Mesothelial cell of epicardium (in vitro differentiated cells): Measurements from ENCODE around the gene SLC49A4. TPM values are rescaled to one million over a fixed set of nuclear protein-coding genes. Genes with fewer than 3 reads are reported as not detected.

Source experiments
- DNase-seq, 2 experiments: peaks; one replicate each; pipeline ENCODE4 v3.0.0; 2021; ENCODE audit warnings: low spot score in 2 of 2; ENCODE audit not compliant: unreplicated experiment in 2 of 2
- H3K27ac Mint-ChIP-seq: 2 replicates; pipeline ENCODE4 v1.8.0; 2021; ENCODE audit warnings: mixed read lengths
- H3K27me3 Mint-ChIP-seq: 2 replicates; pipeline ENCODE4 v1.8.0; 2021; ENCODE audit warnings: low read depth, mixed read lengths
- H3K36me3 Mint-ChIP-seq: 2 replicates; pipeline ENCODE4 v1.8.0; 2021; ENCODE audit warnings: mixed read lengths
- H3K4me1 Mint-ChIP-seq: 2 replicates; pipeline ENCODE4 v1.8.0; 2021; ENCODE audit warnings: mixed read lengths
- H3K4me3 Mint-ChIP-seq: 2 replicates; pipeline ENCODE4 v1.8.0; 2021; ENCODE audit warnings: mild to moderate bottlenecking, moderate library complexity, mixed read lengths
- H3K9me3 Mint-ChIP-seq: 2 replicates; pipeline ENCODE4 v1.8.0; 2021; ENCODE audit warnings: mixed read lengths
- total RNA-seq: library from RNA; stranded (reverse); gene quantifications from 3 replicates; pipeline ENCODE4 v1.2.1, GENCODE V29; 2021
- TF ChIP-seq, protein P1 (sequence below): fragments of 200-600 bp; sonication (generic); IDR thresholded peaks from one replicate; pipeline ENCODE4 v1.5.0; 2021; ENCODE audit warnings: antibody characterized with exemption; ENCODE audit not compliant: unreplicated experiment

Gene SLC49A4
- total RNA-seq, 1 donor from 2014 or later: 18.1 TPM

DNA sequence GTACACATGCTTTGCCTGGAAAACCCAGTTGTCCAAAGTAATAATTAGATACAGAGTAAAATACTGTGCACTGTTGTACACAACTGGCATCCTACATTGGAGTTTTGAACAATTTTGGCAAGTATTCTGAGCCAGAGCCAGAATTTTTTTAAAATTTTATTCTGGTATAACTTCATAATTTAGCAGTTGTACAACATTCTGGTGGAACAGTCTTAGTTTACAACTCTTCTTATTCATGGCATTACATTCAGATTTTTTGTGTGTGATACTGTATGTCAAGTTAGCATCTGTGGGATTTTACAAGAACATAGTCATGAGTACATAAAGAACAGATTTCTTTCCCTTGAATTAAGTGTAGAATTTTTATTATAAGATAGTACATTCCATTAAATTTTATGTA, 67.5 kb downstream of the SLC49A4 start:
- peaks cover 7% of the 10 kb centered on the region for H3K4me1 Mint-ChIP-seq
- DNase-seq: no peak
- no peak overlapping the region for H3K4me3 Mint-ChIP-seq
- H3K36me3 Mint-ChIP-seq: peaks cover 11% of the 10 kb centered on the region
- H3K9me3 Mint-ChIP-seq: no peaks in the 10 kb centered on the region
- no peaks in the 10 kb centered on the region for H3K27me3 Mint-ChIP-seq
- TF ChIP-seq, protein P1, sequence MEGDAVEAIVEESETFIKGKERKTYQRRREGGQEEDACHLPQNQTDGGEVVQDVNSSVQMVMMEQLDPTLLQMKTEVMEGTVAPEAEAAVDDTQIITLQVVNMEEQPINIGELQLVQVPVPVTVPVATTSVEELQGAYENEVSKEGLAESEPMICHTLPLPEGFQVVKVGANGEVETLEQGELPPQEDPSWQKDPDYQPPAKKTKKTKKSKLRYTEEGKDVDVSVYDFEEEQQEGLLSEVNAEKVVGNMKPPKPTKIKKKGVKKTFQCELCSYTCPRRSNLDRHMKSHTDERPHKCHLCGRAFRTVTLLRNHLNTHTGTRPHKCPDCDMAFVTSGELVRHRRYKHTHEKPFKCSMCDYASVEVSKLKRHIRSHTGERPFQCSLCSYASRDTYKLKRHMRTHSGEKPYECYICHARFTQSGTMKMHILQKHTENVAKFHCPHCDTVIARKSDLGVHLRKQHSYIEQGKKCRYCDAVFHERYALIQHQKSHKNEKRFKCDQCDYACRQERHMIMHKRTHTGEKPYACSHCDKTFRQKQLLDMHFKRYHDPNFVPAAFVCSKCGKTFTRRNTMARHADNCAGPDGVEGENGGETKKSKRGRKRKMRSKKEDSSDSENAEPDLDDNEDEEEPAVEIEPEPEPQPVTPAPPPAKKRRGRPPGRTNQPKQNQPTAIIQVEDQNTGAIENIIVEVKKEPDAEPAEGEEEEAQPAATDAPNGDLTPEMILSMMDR: no peak
- no peak overlapping the region for H3K27ac Mint-ChIP-seq

DNA sequence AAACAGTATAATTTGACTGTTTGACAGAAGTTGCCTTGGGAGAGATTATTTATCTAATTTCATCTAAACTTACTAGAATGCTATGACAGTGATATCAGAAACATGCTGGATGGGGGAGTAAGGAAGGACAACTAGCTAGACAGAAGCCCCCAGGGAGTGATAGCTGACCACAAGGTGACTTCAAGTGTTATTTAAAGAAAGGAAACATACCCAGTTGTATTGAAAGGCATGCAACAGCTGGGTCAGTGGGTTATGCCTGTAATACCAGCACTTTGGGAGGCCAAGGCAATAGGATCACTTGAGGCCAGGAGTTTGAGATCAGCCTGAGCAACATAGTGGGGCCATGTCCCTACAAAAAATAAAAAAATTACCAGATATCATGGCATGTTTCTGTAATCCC, 69.6 kb downstream of the SLC49A4 start:
- H3K36me3 Mint-ChIP-seq: peaks cover 13% of the 10 kb centered on the region
- peaks cover 7% of the 10 kb centered on the region for H3K4me1 Mint-ChIP-seq
- peak overlapping the region; percentile 17 for H3K27ac Mint-ChIP-seq
- H3K4me3 Mint-ChIP-seq: no peak overlapping the region
- DNase-seq: no peak
- TF ChIP-seq, protein P1: no peak
- H3K9me3 Mint-ChIP-seq: no peaks in the 10 kb centered on the region
- H3K27me3 Mint-ChIP-seq: no peaks in the 10 kb centered on the region

DNA sequence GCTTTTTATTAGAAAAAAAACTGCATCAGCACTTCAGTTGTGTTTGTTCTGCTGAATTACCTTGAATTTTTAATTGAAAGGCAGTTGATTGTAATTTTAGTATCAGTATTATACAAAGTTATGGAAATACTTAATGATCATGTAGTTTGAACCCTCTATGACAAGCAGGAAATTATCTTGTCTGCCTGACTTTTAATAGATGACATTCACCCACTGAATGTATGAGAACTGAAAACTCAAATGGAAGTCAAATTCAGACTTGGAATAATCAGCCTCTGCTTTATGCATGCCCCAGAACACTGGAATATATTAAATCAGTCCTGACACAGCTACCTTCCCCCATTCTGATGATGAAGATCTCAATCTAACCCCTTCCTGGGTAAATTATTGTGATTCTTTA, 73.5 kb downstream of the SLC49A4 start:
- H3K4me1 Mint-ChIP-seq: peaks cover 5% of the 10 kb centered on the region
- H3K27me3 Mint-ChIP-seq: no peaks in the 10 kb centered on the region
- TF ChIP-seq, protein P1: no peak
- no peak overlapping the region for H3K4me3 Mint-ChIP-seq
- no peaks in the 10 kb centered on the region for H3K9me3 Mint-ChIP-seq
- H3K36me3 Mint-ChIP-seq: peaks cover 10% of the 10 kb centered on the region
- DNase-seq: no peak
- H3K27ac Mint-ChIP-seq: no peak overlapping the region

DNA sequence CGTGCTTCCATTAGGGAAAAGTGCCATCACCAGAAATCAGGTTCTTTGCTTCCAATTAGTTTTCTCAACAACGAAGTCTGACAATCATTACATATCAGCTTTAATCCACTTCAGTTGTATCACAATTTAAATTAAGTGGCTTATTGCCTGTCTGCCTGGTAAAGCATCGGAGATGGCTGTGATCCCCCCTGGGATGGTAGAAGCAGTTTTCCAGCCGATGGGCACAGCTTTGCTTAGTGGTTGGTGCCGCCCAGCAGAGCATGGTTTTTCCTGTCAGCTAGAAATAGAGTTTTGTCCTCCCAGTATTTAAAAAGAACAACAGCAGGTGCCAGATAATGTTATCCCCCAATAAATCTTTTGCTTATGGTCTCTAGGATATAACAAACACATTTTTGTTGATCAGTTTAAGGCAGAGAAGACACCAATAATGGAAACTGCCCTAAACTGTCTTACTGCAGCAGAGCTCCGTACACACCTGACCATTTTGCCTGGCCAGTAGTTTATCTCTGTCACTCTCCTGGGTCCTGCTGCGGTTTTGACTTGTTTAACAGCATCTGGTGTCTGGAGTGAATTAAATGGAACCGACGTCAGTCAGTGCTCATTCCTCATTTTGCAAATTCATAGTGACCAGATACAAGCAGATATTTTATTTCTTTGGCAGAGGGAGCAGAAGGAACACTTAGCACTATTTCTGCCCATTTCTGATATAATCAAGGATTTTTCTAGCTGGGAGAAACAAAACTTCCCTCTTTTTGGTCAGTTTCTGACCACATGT, 79.1 kb downstream of the SLC49A4 start:
- peaks cover 4% of the 10 kb centered on the region for H3K36me3 Mint-ChIP-seq
- H3K4me1 Mint-ChIP-seq: no peaks in the 10 kb centered on the region
- no peak overlapping the region for H3K27ac Mint-ChIP-seq
- DNase-seq: no peak
- H3K27me3 Mint-ChIP-seq: no peaks in the 10 kb centered on the region
- TF ChIP-seq, protein P1: no peak
- no peaks in the 10 kb centered on the region for H3K9me3 Mint-ChIP-seq
- H3K4me3 Mint-ChIP-seq: no peak overlapping the region

DNA sequence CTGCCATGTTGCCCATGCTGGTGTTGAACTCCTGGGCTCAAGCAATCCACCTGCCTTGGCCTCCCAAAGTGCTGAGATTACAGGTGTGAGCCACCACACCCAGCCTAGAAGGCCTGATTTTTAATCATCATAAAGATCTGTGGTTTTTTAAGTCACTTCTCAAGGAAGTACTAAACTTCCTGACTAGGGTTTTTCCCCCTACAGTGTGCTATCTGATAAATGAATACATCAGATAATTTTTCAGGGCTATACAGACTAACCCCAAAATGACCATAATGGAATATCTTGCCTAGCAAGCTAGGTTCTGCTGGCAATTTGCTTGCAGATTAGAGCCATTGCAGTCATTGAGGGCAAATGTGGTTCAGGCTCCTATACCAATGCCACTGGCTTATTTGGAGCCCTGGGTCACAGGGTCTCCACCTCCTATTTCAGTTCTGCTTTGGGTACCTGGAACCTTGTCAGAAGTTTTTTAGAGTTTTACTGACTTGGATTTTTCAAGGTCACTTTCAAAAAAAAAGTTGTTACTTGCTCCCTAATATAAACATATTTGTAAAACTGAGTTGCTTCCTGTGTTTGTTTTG, 80.8 kb downstream of the SLC49A4 start:
- no peaks in the 10 kb centered on the region for H3K27me3 Mint-ChIP-seq
- H3K27ac Mint-ChIP-seq: no peak overlapping the region
- no peaks in the 10 kb centered on the region for H3K4me1 Mint-ChIP-seq
- TF ChIP-seq, protein P1: no peak
- peaks cover 4% of the 10 kb centered on the region for H3K36me3 Mint-ChIP-seq
- H3K4me3 Mint-ChIP-seq: no peak overlapping the region
- H3K9me3 Mint-ChIP-seq: no peaks in the 10 kb centered on the region
- DNase-seq: no peak
